Right kidney (tissue), 1 donor: ENCODE data around the gene ATRX.
"Not testable (repeated sequence)": the region's sequence is repeated elsewhere in the genome, so short reads cannot be mapped to it uniquely, and the experiment has no call there.

Source experiments
- DNase-seq: peaks from one replicate; pipeline ENCODE4 v3.0.0-alpha.2; 2016

Gene ATRX

GRCh38 chrX:77628294-77629025 is 157.6 kb downstream of the ATRX start:
- no peak for DNase-seq

DNA sequence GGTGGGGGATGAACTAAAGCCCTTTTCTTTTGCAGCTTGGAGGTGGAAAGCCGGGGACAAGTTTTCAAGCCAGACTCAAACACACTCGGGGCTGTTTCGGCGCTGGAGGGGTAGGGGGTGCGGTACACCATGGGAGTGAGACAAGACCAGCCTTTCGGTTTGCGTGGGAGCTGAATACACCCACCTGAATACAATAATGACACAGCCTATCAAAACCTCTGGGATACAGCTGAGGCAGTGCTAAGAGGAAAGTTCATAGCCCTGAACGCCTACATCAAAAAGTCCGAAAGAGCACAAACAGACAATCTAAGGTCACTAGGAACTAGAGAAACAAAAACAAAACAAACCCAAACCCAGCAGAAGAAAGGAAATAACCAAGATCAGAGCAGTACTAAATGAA is 163.3 kb downstream of the ATRX start:
- no peak for DNase-seq

DNA sequence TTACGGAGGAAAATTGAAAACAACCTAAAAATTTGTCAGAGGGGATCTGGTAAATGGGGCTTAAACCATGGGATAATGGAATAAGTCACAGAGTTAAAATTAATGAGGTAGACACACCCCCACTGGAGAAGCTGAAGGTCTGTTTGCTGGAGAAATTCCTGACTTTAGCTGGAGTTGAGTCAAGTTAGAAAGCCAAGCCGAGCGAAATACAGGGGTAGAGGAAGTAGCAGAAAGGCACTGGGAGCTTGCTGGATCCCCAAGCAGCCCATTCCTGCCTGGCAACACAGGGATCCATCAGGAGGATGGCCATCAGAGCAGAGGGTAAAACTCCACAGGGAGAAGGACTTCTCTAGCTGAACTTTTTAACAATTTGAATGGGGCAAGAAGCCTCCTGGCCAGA is 163.8 kb downstream of the ATRX start:
- DNase-seq = no peak

DNA sequence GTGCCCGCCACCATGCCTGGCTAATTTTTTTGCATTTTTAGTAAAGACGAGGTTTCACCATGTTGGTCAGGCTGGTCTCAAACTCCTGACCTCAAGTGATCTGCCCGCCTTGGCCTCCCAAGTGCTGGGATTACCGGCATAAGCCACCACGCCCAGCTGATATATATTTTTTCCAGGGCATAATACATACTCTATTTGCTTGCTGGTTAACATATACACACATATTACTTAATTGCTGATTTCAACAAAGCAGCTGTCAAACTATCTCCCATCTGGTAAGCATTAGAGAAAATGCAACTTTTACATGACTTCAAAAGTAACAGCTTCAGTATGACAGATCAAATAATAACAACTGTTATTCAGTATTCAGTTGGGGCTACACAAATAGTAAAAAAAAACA is 164.6 kb downstream of the ATRX start:
- not testable (repeated sequence) for DNase-seq

DNA sequence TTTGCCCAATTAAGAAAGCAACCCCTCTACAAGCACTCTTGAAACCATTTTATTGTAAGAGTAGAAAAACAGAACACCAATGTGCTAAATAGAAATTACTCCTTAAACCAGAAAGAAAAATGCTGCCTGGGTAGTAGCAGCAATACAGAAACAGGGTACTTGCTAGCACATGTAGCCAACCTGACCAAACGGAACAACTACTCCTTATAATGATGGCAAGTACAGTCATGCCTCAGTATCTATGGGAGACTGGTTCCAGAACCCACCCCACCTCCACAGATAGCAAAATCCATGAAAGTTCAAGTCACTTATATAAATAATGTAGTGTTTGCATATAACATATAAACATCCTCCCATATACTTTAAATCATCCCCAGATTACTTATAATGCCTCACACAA is 168.8 kb downstream of the ATRX start:
- DNase-seq = no peak

DNA sequence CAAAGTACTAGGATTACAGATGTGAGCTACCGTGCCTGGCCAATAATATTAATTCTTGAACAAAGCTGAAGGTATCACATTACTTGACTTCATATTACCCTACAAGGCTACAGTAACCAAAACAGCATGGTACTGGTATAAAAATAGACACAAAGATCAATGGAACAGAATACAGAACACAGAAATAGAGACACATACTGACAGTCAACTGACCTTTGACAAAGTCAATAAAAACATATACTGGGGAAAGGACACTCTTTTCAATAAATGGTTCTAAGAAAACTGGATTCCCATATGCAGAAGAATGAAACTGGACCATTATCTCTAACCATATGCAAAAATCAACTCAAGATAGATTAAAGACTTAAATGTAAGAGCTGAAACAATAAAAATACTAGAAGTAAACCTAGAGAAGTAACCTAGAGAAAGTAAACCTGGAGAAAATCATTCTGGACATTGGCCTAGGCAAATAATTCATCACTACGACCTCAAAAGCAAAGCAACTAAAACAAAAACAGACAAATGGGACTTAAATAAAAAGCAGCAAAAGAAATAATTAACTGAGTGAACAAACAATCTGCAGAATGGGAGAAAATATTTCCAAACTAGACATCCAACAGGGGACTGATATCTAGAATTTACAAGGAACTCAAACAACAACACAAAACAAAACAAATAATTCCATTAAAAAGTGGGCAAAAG is 182.2 kb downstream of the ATRX start:
- no peak for DNase-seq

DNA sequence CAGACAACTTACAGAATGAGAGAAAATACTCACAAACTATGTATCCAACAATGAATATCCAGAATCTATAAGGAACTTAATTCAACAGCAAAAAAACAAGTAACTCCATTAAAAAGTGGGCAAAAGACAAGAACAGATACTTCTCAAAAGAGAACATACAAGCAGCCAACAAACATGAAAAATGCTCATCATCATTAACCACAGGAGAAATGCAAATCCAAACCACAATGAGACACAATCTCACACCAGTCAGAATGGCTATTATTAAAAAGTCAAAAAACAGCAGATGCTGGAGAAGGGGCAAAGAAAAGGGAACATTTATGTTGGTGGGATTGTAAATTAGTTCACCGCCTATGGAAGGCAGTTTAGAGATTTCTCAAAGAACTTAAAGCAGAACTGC is 188.5 kb downstream of the ATRX start:
- no peak for DNase-seq

GRCh38 chrX:77597090-77597489 is 188.9 kb downstream of the ATRX start:
- DNase-seq = no peak

GRCh38 chrX:77595848-77596247 is 190.2 kb downstream of the ATRX start:
- DNase-seq = no peak

DNA sequence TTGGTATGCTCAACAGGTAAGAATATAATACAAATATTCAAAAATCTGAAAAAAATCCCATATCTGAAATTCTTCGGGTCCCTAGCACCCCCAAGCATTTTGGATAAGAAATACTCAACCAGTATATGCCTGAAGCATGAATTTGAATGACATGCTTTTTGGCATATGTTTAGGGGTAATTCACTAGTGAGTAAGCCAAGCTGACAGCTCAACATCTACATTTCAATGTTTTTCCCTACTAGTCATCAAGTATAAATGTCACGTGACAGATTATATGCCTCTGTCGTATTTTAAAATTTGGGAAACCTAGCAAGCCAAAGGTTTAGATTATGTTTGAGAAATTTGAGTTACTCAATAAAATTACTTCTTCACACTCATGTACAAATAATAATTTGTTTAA is 213.7 kb downstream of the ATRX start:
- no peak for DNase-seq

DNA sequence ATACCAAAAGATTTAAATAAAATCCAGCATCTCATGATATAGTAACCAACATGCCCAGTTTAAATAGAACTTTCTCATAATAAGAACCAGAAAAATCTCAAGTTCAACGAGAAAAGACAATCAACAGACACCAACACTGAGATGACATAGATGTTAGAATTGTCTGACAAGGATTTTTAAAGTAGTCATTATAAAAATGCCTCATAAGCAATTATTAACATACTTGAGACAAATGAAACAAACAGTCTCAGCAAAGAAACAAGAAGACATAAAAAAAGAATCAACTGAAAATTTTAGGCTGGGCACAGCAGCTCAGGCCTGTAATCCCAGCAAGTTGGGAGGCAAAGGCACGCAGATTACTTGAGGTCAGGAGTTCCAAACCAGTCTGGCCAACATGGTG is 220.7 kb downstream of the ATRX start:
- DNase-seq = no peak

GRCh38 chrX:77564823-77565222 is 221.2 kb downstream of the ATRX start:
- DNase-seq = no peak

GRCh38 chrX:77561372-77561771 is 224.6 kb downstream of the ATRX start:
- DNase-seq = no peak

DNA sequence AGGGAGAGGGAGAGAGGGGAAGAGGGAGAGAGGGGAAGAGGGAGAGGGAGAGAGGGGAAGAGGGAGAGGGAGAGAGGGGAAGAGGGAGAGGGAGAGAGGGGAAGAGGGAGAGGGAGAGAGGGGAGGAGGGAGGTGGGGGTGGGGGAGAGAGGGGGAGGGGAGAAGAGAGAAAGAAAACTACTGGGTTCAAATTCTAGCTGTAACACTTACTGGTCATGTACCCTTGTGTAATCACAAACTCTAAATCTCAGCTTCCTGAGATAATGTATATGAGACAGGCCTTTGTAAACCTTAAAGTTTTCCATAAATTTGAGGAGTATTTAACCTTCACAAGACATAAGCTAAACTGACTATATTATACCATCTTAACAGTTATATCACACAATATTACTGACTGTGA is 229.7 kb downstream of the ATRX start:
- DNase-seq = no peak

- no peak for DNase-seq
Measured at GRCh38 chrX:77548751-77549150, 237.3 kb downstream of the ATRX start.

DNA sequence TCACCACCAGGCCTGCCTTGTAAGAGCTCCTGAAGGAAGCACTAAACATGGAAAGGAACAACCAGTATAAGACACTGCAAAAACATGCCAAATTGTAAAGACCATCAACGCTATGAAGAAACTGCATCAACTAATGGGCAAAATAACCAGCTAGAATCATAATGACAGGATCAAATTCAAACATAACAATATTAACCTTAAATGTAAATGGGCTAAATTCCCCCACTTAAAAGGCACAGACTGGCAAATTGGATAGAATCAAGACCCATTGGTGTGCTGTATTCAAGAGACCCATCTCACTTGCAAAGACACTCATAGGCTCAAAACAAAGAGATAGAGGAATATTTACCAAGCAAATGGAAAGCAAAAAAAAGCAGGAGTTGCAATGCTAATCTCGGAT is 246.2 kb downstream of the ATRX start:
- not testable (repeated sequence) for DNase-seq

- DNase-seq = not testable (repeated sequence)
Measured at GRCh38 chrX:77531261-77531660, 254.8 kb downstream of the ATRX start.

DNA sequence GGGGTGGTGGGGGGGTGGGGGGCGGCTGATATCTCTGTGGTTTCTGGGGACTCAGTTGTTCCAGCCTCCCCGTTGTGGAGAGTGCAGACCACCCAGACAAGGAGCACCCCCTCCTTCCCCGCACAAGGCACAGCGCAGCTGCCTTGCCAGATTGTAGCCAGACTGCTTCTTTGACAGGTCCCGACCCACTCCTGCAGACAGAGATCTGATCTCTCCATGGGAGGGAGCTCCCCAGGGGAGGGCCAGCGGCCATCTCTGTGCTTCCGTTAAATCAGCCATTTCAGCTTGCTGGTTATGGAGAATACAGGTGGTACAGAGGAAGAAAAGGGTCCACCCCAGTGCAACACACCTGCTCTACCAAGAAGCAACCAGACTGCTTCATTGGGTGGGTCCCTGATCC is 258.0 kb downstream of the ATRX start:
- DNase-seq = no peak

DNA sequence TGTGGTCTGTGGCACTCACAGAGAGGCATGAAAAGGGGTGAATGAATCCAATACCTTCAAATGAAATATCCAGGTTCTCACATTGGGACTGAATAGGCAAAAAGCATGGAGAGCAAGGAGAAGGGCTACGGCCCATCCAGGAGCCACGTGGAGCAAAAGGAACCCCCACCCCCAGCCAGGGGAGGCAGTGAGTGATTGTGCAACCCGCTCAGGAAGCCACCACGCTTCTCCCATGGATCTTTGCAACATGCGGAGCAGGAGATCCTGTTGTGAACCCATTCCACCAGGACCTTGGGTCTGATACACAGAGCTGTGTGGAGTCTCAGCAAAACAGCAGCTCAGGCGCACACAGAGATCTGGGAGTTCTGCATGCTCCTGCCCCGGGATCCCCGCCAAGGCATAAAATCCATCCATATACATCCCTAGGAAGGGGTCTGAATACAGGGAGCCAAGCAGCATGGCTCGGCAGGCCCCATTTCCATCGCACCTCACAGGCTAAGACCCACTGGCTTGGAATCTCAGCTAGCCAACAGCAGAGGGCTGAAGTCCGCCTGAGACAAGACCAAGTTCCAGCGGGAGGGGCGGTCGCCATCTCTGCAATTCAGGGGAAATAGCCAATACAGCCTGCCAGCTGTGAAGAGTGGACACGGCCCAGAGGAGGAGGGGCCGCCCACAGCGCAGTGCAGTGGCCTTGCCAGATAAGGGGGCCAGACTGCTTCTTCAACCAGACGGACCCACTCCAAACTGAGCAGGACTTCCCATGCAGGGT is 258.6 kb downstream of the ATRX start:
- DNase-seq = no peak

GRCh38 chrX:77519765-77520164 is 266.3 kb downstream of the ATRX start:
- DNase-seq = no peak

DNA sequence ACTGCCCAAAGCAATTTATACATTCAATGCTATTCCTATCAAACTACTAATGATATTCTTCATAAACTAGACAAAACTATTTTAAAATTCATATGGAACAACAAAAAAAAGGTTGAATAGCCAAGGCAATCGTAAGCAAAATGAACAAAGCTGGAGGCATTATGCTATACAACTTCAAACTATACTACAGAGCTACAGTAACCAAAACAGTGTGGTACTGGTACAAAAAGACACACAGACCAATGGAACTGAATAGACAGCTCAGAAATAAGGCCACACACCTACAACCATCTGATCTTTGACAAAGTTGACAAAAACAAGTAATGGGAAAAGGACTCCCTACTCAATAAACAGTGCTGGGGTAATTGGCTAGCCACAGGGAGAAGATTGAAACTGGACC is 271.8 kb downstream of the ATRX start:
- DNase-seq = no peak

GRCh38 chrX:77510007-77510406 is 276.0 kb downstream of the ATRX start:
- DNase-seq = no peak

- no peak for DNase-seq
Measured at GRCh38 chrX:77505227-77505626, 280.8 kb downstream of the ATRX start.
